ENCODE data around the gene NFATC1. TPM values are rescaled to one million over a fixed set of nuclear protein-coding genes. Genes with fewer than 3 reads are reported as not detected.

The NFATC1 gene
- polyA plus RNA-seq, 1 of the 3 experiments (the other 2 are of a cell fraction): 0.02 TPM

- ChIA-PET CTCF (interaction anchor here (1.0 kb wide), 1 partner anchor 149 kb away, joined by 3 read pairs; no protein-coding TSS in a partner anchor), POLR2A (no interaction called here)
Observed at GRCh38 chr18:79525556-79526467, 130.1 kb downstream of the NFATC1 start.

DNA sequence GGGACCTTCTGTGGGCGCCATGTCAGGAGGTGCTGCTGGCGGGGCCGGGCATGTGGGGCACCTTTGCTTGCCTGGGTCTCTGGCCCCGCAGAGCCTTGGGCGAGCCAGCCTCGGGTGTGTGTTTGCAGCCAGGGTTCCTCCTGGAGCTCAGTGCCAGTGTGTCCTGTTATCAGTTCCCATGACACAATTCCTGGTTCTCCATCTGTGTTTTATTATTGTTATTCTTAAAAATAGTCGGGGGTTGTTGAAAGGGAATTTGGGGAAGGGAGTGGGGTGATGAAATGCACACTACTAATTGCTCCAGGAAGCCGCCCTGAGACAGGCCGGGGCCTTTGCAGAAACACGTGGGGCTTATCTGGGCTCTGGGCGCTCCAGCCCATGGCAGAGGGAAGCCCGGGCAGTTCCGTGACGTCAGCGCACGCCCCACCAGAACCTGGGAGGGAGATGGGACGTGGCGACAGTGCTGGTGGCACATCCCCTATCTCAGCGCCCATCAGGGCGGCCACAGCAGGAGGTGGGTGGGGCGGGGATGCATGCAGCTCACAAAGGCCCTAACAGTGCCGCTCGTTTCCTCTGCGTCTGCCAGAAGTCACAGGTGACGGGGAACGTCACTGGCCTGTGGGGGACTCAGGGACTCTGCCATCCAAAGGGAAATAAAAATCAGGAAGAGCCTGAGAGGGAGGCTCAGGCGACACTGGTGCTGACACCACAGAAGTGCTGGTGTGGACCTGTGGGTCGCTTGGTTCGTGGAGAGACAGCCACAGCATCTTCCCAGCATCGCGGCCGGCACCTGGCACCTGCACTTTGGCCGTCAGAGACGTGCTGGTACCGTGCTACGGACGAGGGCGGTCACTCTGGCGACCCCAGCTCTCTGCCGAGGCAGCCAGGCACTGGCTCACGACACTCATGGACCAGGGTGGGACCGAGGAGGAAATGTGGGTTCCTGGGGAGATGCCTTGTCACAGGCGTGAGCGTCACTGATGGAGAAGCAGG, 131.0 kb downstream of the NFATC1 start:
- H3F3A ChIP-seq (replicated peaks; ENCODE audit: insufficient read depth): no peaks in the 10 kb centered on the region
- no peak overlapping the region for H3K9ac ChIP-seq
- ChIA-PET POLR2A (no interaction called here), CTCF (interaction anchor here (1.0 kb wide), 1 partner anchor 150 kb away, joined by 3 read pairs; no protein-coding TSS in a partner anchor)
- H3K27me3 ChIP-seq (ENCODE audit: insufficient read depth): peaks cover 87% of the 10 kb centered on the region
- no peaks in the 10 kb centered on the region for H3K9me2 ChIP-seq
- no peaks in the 10 kb centered on the region for H3K36me3 ChIP-seq (replicated peaks in 1 of 2; ENCODE audit: control insufficient read depth in 1 of 2, insufficient read depth in 2 of 2, low read length in 1 of 2)
- H4K20me1 ChIP-seq (ENCODE audit: insufficient read depth): peaks cover 7% of the 10 kb centered on the region; the same call in 1 of the 2 replicates
- no peak overlapping the region for H3K4me3 ChIP-seq (ENCODE audit: low read depth in 2 of 2, low read length in 1 of 2)
- no peak overlapping the region for H2AFZ ChIP-seq (ENCODE audit: low read depth)
- no peak overlapping the region for H3K4me2 ChIP-seq
- 11% methylated on average over 27 of the region's 44 CpGs for WGBS (ENCODE audit: low lambda C conversion rate)
- H3K79me2 ChIP-seq (ENCODE audit: insufficient read depth): no peaks in the 10 kb centered on the region
- H3K4me1 ChIP-seq (ENCODE audit: control insufficient read depth in 1 of 2, insufficient read depth in 2 of 2, low read depth in 1 of 2, low read length in 1 of 2): no peaks in the 10 kb centered on the region
- no peak overlapping the region for H3K27ac ChIP-seq (ENCODE audit: low read depth in 2 of 2, low read length in 1 of 2)
- no peaks in the 10 kb centered on the region for H3K9me3 ChIP-seq
- DNase-seq: no peak
- TF ChIP-seq, protein P1, sequence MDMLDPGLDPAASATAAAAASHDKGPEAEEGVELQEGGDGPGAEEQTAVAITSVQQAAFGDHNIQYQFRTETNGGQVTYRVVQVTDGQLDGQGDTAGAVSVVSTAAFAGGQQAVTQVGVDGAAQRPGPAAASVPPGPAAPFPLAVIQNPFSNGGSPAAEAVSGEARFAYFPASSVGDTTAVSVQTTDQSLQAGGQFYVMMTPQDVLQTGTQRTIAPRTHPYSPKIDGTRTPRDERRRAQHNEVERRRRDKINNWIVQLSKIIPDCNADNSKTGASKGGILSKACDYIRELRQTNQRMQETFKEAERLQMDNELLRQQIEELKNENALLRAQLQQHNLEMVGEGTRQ (IDR thresholded peaks at IDR 0.05; ENCODE audit: borderline replicate concordance, low read depth, low read length): no peak
- TF ChIP-seq, protein P2, sequence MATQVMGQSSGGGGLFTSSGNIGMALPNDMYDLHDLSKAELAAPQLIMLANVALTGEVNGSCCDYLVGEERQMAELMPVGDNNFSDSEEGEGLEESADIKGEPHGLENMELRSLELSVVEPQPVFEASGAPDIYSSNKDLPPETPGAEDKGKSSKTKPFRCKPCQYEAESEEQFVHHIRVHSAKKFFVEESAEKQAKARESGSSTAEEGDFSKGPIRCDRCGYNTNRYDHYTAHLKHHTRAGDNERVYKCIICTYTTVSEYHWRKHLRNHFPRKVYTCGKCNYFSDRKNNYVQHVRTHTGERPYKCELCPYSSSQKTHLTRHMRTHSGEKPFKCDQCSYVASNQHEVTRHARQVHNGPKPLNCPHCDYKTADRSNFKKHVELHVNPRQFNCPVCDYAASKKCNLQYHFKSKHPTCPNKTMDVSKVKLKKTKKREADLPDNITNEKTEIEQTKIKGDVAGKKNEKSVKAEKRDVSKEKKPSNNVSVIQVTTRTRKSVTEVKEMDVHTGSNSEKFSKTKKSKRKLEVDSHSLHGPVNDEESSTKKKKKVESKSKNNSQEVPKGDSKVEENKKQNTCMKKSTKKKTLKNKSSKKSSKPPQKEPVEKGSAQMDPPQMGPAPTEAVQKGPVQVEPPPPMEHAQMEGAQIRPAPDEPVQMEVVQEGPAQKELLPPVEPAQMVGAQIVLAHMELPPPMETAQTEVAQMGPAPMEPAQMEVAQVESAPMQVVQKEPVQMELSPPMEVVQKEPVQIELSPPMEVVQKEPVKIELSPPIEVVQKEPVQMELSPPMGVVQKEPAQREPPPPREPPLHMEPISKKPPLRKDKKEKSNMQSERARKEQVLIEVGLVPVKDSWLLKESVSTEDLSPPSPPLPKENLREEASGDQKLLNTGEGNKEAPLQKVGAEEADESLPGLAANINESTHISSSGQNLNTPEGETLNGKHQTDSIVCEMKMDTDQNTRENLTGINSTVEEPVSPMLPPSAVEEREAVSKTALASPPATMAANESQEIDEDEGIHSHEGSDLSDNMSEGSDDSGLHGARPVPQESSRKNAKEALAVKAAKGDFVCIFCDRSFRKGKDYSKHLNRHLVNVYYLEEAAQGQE (IDR thresholded peaks at IDR 0.05; ENCODE audit: low read depth, low read length): no peak
- TF ChIP-seq, protein P3, sequence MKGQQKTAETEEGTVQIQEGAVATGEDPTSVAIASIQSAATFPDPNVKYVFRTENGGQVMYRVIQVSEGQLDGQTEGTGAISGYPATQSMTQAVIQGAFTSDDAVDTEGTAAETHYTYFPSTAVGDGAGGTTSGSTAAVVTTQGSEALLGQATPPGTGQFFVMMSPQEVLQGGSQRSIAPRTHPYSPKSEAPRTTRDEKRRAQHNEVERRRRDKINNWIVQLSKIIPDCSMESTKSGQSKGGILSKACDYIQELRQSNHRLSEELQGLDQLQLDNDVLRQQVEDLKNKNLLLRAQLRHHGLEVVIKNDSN (IDR thresholded peaks at IDR 0.05; ENCODE audit: borderline replicate concordance, low read depth): no peak
- no peak for TF ChIP-seq NRF1 (IDR thresholded peaks at IDR 0.05; ENCODE audit: low read depth, low read length)
- no peak for TF ChIP-seq CTCF (IDR thresholded peaks at IDR 0.05)
- no peak for TF ChIP-seq EZH2phosphoT487 (IDR thresholded peaks at IDR 0.05; ENCODE audit: borderline replicate concordance, low read depth)
- no peak for TF ChIP-seq JUND (IDR thresholded peaks at IDR 0.05)
- TF ChIP-seq SMC3 (IDR thresholded peaks at IDR 0.05; ENCODE audit: low read depth, low read length): no peak

More at GRCh38 chr18:79525556-79526467, 130.1 kb downstream of the NFATC1 start:
- Histone ChIP-seq H3K9me2 (no peaks in the 10 kb centered on the region), H3K27me3 (ENCODE audit: insufficient read depth) (peaks cover 77% of the 10 kb centered on the region), H3F3A (replicated peaks; ENCODE audit: insufficient read depth) (no peaks in the 10 kb centered on the region), H3K4me3 (ENCODE audit: low read depth in 2 of 2, low read length in 1 of 2) (no peak overlapping the region), H4K20me1 (ENCODE audit: insufficient read depth) (peaks cover 7% of the 10 kb centered on the region; the same call in 1 of the 2 replicates), H3K36me3 (replicated peaks in 1 of 2; ENCODE audit: control insufficient read depth in 1 of 2, insufficient read depth in 2 of 2, low read length in 1 of 2) (no peaks in the 10 kb centered on the region), H3K79me2 (ENCODE audit: insufficient read depth) (no peaks in the 10 kb centered on the region), H3K4me2 (no peak overlapping the region), H3K4me1 (ENCODE audit: control insufficient read depth in 1 of 2, insufficient read depth in 2 of 2, low read depth in 1 of 2, low read length in 1 of 2) (no peaks in the 10 kb centered on the region), H3K9me3 (no peaks in the 10 kb centered on the region), H2AFZ (ENCODE audit: low read depth) (no peak overlapping the region), H3K27ac (ENCODE audit: low read depth in 2 of 2, low read length in 1 of 2) (no peak overlapping the region), H3K9ac (no peak overlapping the region)
- no peak for TF ChIP-seq CTCF (IDR thresholded peaks at IDR 0.05)
- 33% methylated on average over 16 of the region's 39 CpGs for WGBS (ENCODE audit: low lambda C conversion rate)
- DNase-seq: no peak
